Right lung (tissue), 5 donors: ENCODE results near the gene LUC7L. TPM values are rescaled to one million over a fixed set of nuclear protein-coding genes. Genes with fewer than 3 reads are reported as not detected.
"Not testable (repeated sequence)": the region's sequence is repeated elsewhere in the genome, so short reads cannot be mapped to it uniquely, and the experiment has no call there.

Source experiments
- DNase-seq, 2 donors: peaks; one replicate each; pipeline ENCODE4 v3.0.0-alpha.2; 2013
- polyA plus RNA-seq, 5 donors: library from polyadenylated mRNA; unstranded; fragments of 120-200 nt; gene quantifications; one replicate each; pipeline versions ENCODE4 v1.2.1 to v1.2.3, GENCODE V29; 2013; ENCODE audit warnings: inconsistent platforms in 1 of 5, low replicate concordance in 1 of 5; ENCODE audit not compliant: insufficient read length in 5 of 5, insufficient read depth in 1 of 5

LUC7L gene
- polyA plus RNA-seq, 5 donors: 121 to 164 (median 135) TPM

DNA sequence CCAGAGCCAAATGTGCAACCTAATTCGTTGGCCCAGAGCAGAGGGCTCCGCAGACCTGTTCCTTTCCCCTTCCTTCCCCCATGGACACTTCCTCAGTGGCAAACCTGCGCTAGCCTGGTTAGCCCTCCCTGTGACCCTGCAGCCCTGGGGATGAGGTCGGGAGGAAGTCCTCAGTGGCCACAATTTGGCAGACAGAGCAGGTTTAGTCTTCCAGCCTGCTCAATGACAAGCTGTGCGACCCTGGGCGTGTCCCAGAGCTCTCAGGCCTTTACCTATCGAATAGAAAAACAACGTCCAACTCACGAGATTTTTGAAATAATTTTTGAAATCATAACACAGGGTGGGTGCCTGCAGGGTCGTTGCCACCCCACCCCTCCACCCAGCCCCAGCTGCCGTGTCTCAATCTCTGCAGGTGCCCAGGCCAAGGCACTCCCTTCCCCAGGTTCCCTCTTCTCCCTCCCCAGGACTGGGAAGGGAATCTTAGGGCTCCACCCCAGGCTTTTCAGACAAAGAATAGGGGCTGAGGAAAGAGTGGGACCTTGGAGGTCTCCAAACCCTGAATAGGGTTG lies 62.0 kb downstream of the LUC7L start:
- no peak for DNase-seq

GRCh38 chr16:166375-167121 lies 62.7 kb downstream of the LUC7L start:
- DNase-seq: no peak

- no peak for DNase-seq
Measured at GRCh38 chr16:165539-166374, 63.5 kb downstream of the LUC7L start, which contains the start of gene HBM. Gene HBM, plus strand, starts transcription at chr16:165978. Its CDS starts 20 bp downstream, at chr16:165998.

GRCh38 chr16:164827-165538 lies 64.3 kb downstream of the LUC7L start:
- DNase-seq: no peak

- not testable (repeated sequence) for DNase-seq
Measured at GRCh38 chr16:164134-164823, 65.0 kb downstream of the LUC7L start.

- not testable (repeated sequence) for DNase-seq
Measured at GRCh38 chr16:163696-164095, 65.6 kb downstream of the LUC7L start.

- not testable (repeated sequence) for DNase-seq
Measured at GRCh38 chr16:163139-163538, 66.1 kb downstream of the LUC7L start.

DNA sequence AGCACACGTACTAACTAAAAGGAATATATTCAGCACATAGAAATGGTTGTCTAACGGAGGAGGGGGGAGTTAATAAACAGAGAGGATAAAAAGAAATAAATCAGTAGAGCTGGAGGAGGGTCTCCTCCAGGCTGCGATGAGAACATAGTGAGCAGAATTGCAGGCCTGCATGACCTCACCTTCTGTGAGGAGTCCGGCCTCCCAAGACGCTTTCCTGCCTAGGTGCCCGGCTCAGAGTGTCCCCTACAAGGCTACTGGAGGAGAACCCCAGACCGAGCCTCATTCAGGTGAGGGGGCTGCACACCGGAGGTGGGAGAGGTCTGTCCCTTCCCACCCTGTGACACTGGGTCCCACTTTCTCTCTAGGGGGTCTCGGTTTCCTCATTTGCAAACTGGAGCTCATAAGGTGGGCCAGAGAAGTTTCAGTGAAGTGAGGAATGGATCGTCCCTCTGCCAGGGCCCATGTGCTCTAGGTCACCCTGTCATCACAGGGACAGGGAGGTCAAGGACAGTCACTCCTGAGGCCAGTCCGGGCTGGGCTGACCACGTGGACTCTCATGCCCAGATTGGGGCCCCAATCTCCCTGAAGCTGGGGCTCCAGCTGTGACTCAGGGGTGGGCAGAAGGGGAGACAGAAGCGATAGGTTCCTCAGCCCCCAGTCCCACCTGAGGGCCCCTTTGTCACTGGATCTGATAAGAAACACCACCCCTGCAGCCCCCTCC lies 66.8 kb downstream of the LUC7L start:
- DNase-seq: no peak

DNA sequence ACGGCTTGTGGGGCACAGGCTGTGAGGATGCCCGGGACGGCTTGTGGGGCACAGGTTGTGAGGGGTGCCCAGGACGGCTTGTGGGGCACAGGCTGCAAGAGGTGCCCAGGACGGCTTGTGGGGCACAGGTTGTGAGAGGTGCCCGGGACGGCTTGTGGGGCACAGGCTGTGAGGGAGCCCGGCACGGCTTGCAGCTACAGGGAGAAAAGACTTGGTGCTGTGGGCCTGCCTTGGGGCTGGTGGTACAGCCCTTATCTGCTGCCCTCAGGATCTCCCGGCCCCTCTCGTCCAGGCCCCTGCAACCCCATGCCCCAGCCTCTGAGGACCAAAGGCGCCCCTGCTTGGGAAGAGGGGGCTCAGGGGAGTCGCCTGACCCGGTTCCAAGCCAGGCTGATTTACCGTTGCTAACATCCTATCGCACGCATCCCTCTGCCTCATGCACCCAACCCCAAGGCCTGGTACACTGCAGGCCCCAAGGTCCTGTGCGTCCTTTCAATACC lies 68.5 kb downstream of the LUC7L start:
- no peak for DNase-seq

DNA sequence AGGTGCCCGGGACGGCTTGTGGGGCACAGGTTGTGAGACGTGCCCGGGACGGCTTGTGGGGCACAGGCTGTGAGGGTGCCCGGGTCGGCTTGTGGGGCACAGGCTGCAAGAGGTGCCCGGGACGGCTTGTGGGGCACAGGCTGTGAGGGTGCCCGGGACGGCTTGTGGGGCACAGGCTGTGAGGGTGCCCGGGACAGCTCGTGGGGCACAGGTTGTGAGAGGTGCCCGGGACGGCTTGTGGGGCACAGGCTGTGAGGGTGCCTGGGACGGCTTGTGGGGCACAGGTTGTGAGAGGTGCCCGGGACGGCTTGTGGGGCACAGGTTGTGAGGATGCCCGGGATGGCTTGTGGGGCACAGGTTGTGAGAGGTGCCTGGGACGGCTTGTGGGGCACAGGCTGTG lies 69.0 kb downstream of the LUC7L start:
- not testable (repeated sequence) for DNase-seq

- no peak for DNase-seq
Measured at GRCh38 chr16:159136-159849, 70.0 kb downstream of the LUC7L start.

DNA sequence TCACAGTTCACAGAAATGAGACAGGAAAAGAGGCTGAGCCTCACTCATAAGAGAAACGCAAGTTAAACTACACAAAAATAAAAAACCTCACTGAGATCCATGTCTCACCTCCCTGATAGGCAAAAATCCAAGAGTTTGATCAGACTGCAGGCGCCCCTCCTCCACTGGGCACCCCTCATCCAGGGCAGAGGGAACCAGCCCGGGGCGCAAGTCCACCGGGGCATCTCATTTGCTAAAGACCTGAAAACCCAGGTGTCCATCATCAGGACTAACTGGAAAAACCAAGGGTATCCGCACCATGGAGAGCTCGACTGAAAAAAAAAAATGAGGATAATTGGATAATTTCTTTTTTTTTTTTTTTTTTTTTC lies 74.2 kb downstream of the LUC7L start:
- no peak for DNase-seq

DNA sequence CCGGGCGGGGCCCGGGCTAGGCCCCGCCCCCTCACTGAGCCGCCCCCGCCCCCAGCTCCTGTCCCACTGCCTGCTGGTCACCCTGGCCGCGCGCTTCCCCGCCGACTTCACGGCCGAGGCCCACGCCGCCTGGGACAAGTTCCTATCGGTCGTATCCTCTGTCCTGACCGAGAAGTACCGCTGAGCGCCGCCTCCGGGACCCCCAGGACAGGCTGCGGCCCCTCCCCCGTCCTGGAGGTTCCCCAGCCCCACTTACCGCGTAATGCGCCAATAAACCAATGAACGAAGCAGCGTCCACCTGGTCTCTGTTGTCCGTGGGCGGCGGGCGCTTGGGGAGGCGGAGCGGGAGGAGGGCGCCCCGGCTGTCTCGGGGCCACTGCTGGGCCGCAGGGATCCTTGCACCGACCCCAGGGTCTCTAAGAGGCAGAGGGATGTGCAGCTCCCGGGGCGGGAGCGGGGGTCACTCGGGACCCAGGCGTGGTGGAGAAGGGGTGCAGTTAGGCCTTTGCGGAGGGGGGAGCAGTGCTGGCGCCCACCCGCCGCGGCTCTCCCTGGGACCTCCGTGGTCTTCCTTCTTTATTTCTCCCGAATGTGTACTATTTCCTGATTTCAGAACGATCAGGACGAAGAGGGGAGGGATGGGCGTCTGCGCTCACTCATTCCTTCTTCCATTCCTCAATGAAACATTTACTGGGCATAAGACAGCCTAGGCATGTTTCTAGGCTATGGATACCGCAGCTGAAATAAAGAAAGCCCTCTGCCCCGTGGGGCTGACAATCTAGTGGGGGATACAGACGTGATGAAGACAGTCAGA lies 74.8 kb downstream of the LUC7L start:
- no peak for DNase-seq

DNA sequence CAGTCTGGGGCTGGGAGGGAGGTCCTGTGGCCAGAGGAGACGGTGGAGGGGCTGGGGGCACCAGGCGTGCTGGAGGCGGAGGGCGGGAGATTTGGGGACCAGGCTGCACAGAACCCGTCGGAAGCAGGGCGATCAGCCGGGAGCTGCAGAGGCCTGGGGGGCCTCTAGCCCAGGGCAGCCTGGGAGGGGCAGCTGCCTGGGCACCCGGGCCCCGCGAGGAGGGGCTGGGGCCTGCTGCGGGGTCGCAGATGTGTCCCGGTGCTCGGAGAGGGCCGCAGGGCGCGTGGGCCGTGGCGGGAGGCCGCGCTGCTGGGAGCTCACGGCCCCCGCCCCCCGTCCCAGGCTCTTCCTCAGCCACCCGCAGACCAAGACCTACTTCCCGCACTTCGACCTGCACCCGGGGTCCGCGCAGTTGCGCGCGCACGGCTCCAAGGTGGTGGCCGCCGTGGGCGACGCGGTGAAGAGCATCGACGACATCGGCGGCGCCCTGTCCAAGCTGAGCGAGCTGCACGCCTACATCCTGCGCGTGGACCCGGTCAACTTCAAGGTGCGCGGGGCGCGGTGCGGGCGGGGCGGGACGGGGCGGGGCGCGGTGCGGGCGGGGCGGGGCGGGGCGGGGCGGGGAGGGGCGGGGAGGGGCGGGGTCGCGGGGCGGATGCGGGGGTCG lies 75.6 kb downstream of the LUC7L start:
- DNase-seq: not testable (repeated sequence)

DNA sequence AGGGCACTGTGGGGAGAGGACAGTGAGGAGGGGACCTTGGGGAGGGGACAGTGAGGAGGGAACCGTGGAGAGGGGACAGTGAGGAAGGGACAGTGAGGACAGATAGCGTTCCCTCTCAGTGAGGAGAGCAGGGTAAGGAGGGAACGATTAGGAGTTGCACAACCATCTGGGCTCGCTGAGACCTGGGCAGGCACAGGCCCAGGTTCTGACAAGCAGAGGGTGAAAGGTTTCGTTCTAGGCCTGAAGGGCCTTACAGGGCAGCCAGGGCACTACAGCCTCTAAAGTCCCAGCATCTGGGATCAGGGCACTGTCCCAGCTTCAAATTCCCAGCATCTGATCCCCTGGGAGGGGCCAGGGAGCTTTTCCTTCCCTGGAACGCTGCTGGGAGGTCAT lies 76.1 kb downstream of the LUC7L start:
- DNase-seq: not testable (repeated sequence)

- no peak for DNase-seq
Measured at GRCh38 chr16:152141-153128, 76.8 kb downstream of the LUC7L start, which contains the start of gene HBZ. Gene HBZ, plus strand, starts transcription at chr16:152644. Its CDS starts 266 bp downstream, at chr16:152910.
